Smooth muscle cell (in vitro differentiated cells): ENCODE data around the gene PRRT1B. TPM values are rescaled to one million over a fixed set of nuclear protein-coding genes. Genes with fewer than 3 reads are reported as not detected.

Experiments
- DNase-seq: peaks from one replicate; lab custom pipeline; 2025; ENCODE audit not compliant: unreplicated experiment; lab: John Stamatoyannopoulos, UW
- H2AFZ ChIP-seq: fragments of 200-600 bp; sonication (generic); 2 replicates; pipeline ENCODE4 v1.6.0; 2016; ENCODE audit warnings: antibody characterized with exemption, low read depth, mild to moderate bottlenecking
- H3F3A ChIP-seq: fragments of 200-600 bp; sonication (generic); 2 replicates; pipeline ENCODE4 v1.6.0; 2017; ENCODE audit warnings: antibody characterized with exemption, low read depth
- H3K27ac ChIP-seq: fragments of 200-600 bp; sonication (generic); 2 replicates; pipeline ENCODE4 v1.5.1; 2016; ENCODE audit warnings: low read depth, mild to moderate bottlenecking
- H3K27me3 ChIP-seq: fragments of 200-600 bp; sonication (generic); 2 replicates; pipeline ENCODE4 v1.6.1; 2016; ENCODE audit warnings: low read depth, mild to moderate bottlenecking
- H3K36me3 ChIP-seq: fragments of 200-600 bp; sonication (generic); 2 replicates; pipeline ENCODE4 v1.5.1; 2016; ENCODE audit warnings: low read depth
- H3K4me1 ChIP-seq: fragments of 200-600 bp; sonication (generic); 2 replicates; pipeline ENCODE4 v1.5.1; 2016; ENCODE audit warnings: low read depth
- H3K4me2 ChIP-seq: fragments of 200-600 bp; sonication (generic); 2 replicates; pipeline ENCODE4 v1.6.0; 2016; ENCODE audit warnings: mild to moderate bottlenecking
- H3K4me3 ChIP-seq: fragments of 200-600 bp; sonication (generic); 2 replicates; pipeline ENCODE4 v1.5.1; 2016; ENCODE audit warnings: mild to moderate bottlenecking
- H3K79me2 ChIP-seq: fragments of 200-600 bp; sonication (generic); 2 replicates; pipeline ENCODE4 v1.6.0; 2016; ENCODE audit warnings: low read depth, mild to moderate bottlenecking
- H3K9ac ChIP-seq: fragments of 200-600 bp; sonication (generic); 2 replicates; pipeline ENCODE4 v1.6.0; 2016; ENCODE audit warnings: low read depth
- H3K9me3 ChIP-seq: fragments of 200-600 bp; sonication (generic); replicated peaks from 2 replicates; pipeline ENCODE4 v1.5.1; 2016; ENCODE audit warnings: low read depth
- H4K20me1 ChIP-seq: fragments of 200-600 bp; sonication (generic); 2 replicates; pipeline ENCODE4 v1.6.0; 2016; ENCODE audit warnings: low read depth
- WGBS: methylation state at CpG from one replicate; pipeline ENCODE4 v1.1.7; 2016; ENCODE audit warnings: low lambda C conversion rate; 5-methylcytosine and 5-hydroxymethylcytosine counted together
- polyA plus RNA-seq: library from polyadenylated mRNA; unstranded; fragments of >200 nt; fragmentation: Nextera tagmentation; extraction: Ambion mirVana; gene quantifications from 2 replicates; pipeline ENCODE4 v1.2.1, GENCODE V29; 2016
- total RNA-seq: library from RNA; depleted of rRNA; stranded (reverse); fragments of >200 nt; gene quantifications from 2 replicates; pipeline ENCODE4 v1.2.3, GENCODE V29; 2014
- TF ChIP-seq, protein P1 (sequence below): fragments of 200-600 bp; sonication (generic); IDR thresholded peaks from 2 replicates; pipeline ENCODE4 v1.5.1; 2017; ENCODE audit warnings: borderline replicate concordance, mild to moderate bottlenecking, antibody characterized with exemption; ENCODE audit not compliant: insufficient read depth, poor library complexity, severe bottlenecking

PRRT1B gene
- total and polyA plus RNA-seq, 2 experiments from 2014 or later: not detected

DNA sequence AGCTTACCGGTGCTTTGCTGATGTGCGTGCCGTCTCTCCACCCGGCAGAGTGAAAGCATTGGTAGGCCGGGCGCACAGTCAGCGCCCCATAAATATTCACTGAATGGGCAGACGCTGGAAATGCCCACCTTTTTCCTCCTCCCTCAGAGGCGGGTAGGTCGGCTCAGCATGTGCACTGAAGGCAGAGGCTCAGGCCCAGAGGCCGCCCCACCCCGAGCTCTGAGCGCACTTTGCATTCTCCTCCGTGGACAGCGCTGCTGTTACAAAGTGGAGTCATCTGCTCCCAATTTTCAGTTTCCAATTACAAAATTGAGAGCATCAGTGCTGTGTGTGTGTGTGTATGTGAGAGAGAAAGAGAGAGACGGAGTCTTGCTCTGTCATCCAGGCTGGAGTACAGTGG is 24.8 kb upstream of the PRRT1B start:
- DNase-seq: no peak
- Histone ChIP-seq H2AFZ (no peak overlapping the region), H3K9ac (no peak overlapping the region), H3K27ac (no peak overlapping the region), H3F3A (peaks cover 16% of the 10 kb centered on the region), H3K9me3 (no peaks in the 10 kb centered on the region), H3K79me2 (no peaks in the 10 kb centered on the region), H3K36me3 (no peaks in the 10 kb centered on the region), H4K20me1 (peaks cover 14% of the 10 kb centered on the region), H3K27me3 (no peaks in the 10 kb centered on the region), H3K4me2 (no peak overlapping the region), H3K4me3 (no peak overlapping the region), H3K4me1 (no peaks in the 10 kb centered on the region)
- TF ChIP-seq, protein P1, sequence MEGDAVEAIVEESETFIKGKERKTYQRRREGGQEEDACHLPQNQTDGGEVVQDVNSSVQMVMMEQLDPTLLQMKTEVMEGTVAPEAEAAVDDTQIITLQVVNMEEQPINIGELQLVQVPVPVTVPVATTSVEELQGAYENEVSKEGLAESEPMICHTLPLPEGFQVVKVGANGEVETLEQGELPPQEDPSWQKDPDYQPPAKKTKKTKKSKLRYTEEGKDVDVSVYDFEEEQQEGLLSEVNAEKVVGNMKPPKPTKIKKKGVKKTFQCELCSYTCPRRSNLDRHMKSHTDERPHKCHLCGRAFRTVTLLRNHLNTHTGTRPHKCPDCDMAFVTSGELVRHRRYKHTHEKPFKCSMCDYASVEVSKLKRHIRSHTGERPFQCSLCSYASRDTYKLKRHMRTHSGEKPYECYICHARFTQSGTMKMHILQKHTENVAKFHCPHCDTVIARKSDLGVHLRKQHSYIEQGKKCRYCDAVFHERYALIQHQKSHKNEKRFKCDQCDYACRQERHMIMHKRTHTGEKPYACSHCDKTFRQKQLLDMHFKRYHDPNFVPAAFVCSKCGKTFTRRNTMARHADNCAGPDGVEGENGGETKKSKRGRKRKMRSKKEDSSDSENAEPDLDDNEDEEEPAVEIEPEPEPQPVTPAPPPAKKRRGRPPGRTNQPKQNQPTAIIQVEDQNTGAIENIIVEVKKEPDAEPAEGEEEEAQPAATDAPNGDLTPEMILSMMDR: no peak
- 87% methylated on average over 16 of the region's 16 CpGs for WGBS

DNA sequence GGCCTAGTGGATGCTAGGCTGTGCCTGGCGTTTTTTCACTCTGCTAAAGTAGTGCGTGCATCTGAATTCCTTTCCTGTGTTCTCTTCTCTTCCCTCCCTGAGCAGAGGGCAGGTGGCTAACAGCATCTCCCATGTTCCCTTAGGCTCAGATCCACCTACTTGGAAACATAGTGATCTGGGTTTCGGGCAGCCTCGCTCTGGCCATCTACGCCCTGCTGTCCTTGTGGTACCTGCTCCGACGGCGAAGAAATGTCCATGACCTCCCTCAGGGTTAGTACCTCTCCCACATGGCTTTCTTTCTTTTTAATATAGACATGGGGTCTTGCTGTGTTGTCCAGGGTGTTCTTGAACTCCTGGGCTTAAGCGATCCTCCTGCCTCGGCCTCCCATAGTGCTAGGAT is 24.1 kb upstream of the PRRT1B start:
- Histone ChIP-seq H3K9me3 (no peaks in the 10 kb centered on the region), H3K4me1 (no peaks in the 10 kb centered on the region)
- 97% methylated on average over 10 of the region's 10 CpGs for WGBS

DNA sequence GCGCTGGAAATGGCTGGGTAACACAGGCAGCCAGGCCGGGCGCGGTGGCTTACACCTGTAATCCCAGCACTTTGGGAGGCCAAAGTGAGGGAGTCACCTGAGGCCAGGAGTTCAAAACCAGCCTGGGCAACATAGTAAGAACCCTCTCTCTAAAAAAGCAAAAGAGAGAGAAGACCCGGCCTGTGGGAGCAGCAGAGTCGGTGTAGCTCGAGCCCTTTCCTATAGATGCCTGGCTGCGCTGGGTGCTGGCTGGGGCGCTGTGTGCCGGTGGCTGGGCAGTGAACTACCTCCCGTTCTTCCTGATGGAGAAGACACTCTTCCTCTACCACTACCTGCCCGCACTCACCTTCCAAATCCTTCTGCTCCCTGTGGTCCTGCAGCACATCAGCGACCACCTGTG is 23.5 kb upstream of the PRRT1B start:
- TF ChIP-seq, protein P1: no peak
- H2AFZ ChIP-seq: no peak overlapping the region
- no peak overlapping the region for H3K4me3 ChIP-seq
- H3K9me3 ChIP-seq: no peaks in the 10 kb centered on the region
- H3K4me2 ChIP-seq: no peak overlapping the region
- H4K20me1 ChIP-seq: peaks cover 14% of the 10 kb centered on the region
- no peak overlapping the region for H3K27ac ChIP-seq
- peaks cover 16% of the 10 kb centered on the region for H3F3A ChIP-seq
- WGBS: 95% methylated on average over 13 of the region's 13 CpGs
- no peak for DNase-seq
- H3K79me2 ChIP-seq: no peaks in the 10 kb centered on the region
- no peaks in the 10 kb centered on the region for H3K36me3 ChIP-seq
- no peaks in the 10 kb centered on the region for H3K27me3 ChIP-seq
- no peaks in the 10 kb centered on the region for H3K4me1 ChIP-seq
- no peak overlapping the region for H3K9ac ChIP-seq

More for the DNA sequence above, 24.1 kb upstream of the PRRT1B start:
- Histone ChIP-seq H3K4me3 (no peak overlapping the region), H3K27me3 (no peaks in the 10 kb centered on the region), H3K79me2 (no peaks in the 10 kb centered on the region), H3K36me3 (no peaks in the 10 kb centered on the region), H3K9ac (no peak overlapping the region), H4K20me1 (peaks cover 14% of the 10 kb centered on the region), H3F3A (peaks cover 16% of the 10 kb centered on the region), H2AFZ (no peak overlapping the region), H3K27ac (no peak overlapping the region), H3K4me2 (no peak overlapping the region)
- TF ChIP-seq, protein P1: no peak
- no peak for DNase-seq
